Mesenchymal stem cell (in vitro differentiated cells and primary cell): ENCODE data around the gene ARHGAP15.

Experiments
- DNase-seq: peaks from one replicate; pipeline ENCODE4 v3.0.0-alpha.2; 2013
- H2AFZ ChIP-seq: one replicate; pipeline ENCODE4 v1.6.1; 2013; ENCODE audit warnings: low read depth, mild to moderate bottlenecking, control low read depth, inconsistent platforms, low read length, moderate library complexity
- H2AK5ac ChIP-seq: 2 replicates; pipeline ENCODE4 v1.6.1; 2013; ENCODE audit warnings: low read length, moderate library complexity, mild to moderate bottlenecking, inconsistent platforms; ENCODE audit not compliant: severe bottlenecking
- H2BK120ac ChIP-seq: one replicate; pipeline ENCODE4 v1.6.1; 2013; ENCODE audit warnings: low read depth, mild to moderate bottlenecking, inconsistent platforms, low read length, moderate library complexity
- H2BK12ac ChIP-seq, 2 experiments: one replicate each; pipeline ENCODE4 v1.6.1; 2013; ENCODE audit warnings: inconsistent platforms in 2 of 2, low read length in 2 of 2, mild to moderate bottlenecking in 2 of 2, moderate library complexity in 2 of 2, control low read depth in 1 of 2
- H2BK15ac ChIP-seq: one replicate; pipeline ENCODE4 v1.6.1; 2013; ENCODE audit warnings: mild to moderate bottlenecking, low read depth, inconsistent platforms; ENCODE audit not compliant: poor library complexity, severe bottlenecking
- H2BK5ac ChIP-seq: 2 replicates; pipeline ENCODE4 v1.6.1; 2013; ENCODE audit warnings: low read depth, mild to moderate bottlenecking, low read length, control low read depth, inconsistent platforms; ENCODE audit not compliant: poor library complexity, severe bottlenecking
- H3K14ac ChIP-seq, 2 experiments: one replicate each; pipeline ENCODE4 v1.6.1; 2013; ENCODE audit warnings: inconsistent platforms in 2 of 2, low read length in 2 of 2, control low read depth in 1 of 2, mild to moderate bottlenecking in 1 of 2, moderate library complexity in 1 of 2
- H3K18ac ChIP-seq, 2 experiments: one replicate each; pipeline ENCODE4 v1.6.1; 2013; ENCODE audit warnings: inconsistent platforms in 2 of 2, low read length in 2 of 2, control low read depth in 1 of 2, low read depth in 1 of 2, mild to moderate bottlenecking in 1 of 2
- H3K23ac ChIP-seq, 2 experiments: one replicate each; pipeline ENCODE4 v1.6.1; 2013; ENCODE audit warnings: inconsistent platforms in 2 of 2, low read length in 2 of 2, mild to moderate bottlenecking in 2 of 2, moderate library complexity in 2 of 2, control low read depth in 1 of 2
- H3K27ac ChIP-seq: 2 replicates; pipeline ENCODE4 v1.5.1; 2013; ENCODE audit warnings: mild to moderate bottlenecking, moderate library complexity, low read length, control low read depth, inconsistent platforms; ENCODE audit not compliant: poor library complexity, severe bottlenecking
- H3K27me3 ChIP-seq, 2 experiments: 2 replicates each; pipeline versions ENCODE4 v1.6.1 to v1.7.0; 2013; ENCODE audit warnings: low read length in 2 of 2, mild to moderate bottlenecking in 2 of 2, moderate library complexity in 2 of 2, control low read depth in 1 of 2, inconsistent platforms in 1 of 2; ENCODE audit not compliant: control insufficient read depth in 1 of 2, insufficient read depth in 1 of 2
- H3K36me3 ChIP-seq, 2 experiments: 2 replicates each; pipeline versions ENCODE4 v1.6.1 to v1.7.0; 2013; ENCODE audit warnings: low read length in 2 of 2, control low read depth in 1 of 2, inconsistent platforms in 1 of 2, low read depth in 1 of 2, mild to moderate bottlenecking in 1 of 2; ENCODE audit not compliant: insufficient read depth in 2 of 2, control insufficient read depth in 1 of 2
- H3K4ac ChIP-seq, 2 experiments: one replicate each; pipeline ENCODE4 v1.6.1; 2013; ENCODE audit warnings: inconsistent platforms in 2 of 2, low read length in 2 of 2, mild to moderate bottlenecking in 2 of 2, moderate library complexity in 2 of 2, control low read depth in 1 of 2, low read depth in 1 of 2
- H3K4me1 ChIP-seq: 2 replicates; pipeline ENCODE4 v1.6.1; 2013; ENCODE audit warnings: low read depth, low read length, control low read depth; ENCODE audit not compliant: control insufficient read depth, insufficient read depth
- H3K4me2 ChIP-seq: 2 replicates; pipeline ENCODE4 v1.6.1; 2013; ENCODE audit warnings: low read length, mild to moderate bottlenecking, inconsistent platforms; ENCODE audit not compliant: poor library complexity, severe bottlenecking
- H3K4me3 ChIP-seq, 2 experiments: 2 replicates each; pipeline versions ENCODE4 v1.5.1 to v1.7.0; 2013; ENCODE audit warnings: low read length in 2 of 2, mild to moderate bottlenecking in 2 of 2, control low read depth in 1 of 2, low read depth in 1 of 2; ENCODE audit not compliant: insufficient read depth in 1 of 2
- H3K79me1 ChIP-seq: replicated peaks from 2 replicates; pipeline ENCODE4 v1.6.1; 2013; ENCODE audit warnings: mild to moderate bottlenecking, control low read depth, low read length, inconsistent platforms; ENCODE audit not compliant: poor library complexity, severe bottlenecking
- H3K9ac ChIP-seq: 2 replicates; pipeline ENCODE4 v1.7.0; 2013; ENCODE audit warnings: mild to moderate bottlenecking, low read length, moderate library complexity
- H3K9me3 ChIP-seq: 2 replicates; pipeline ENCODE4 v1.7.0; 2013; ENCODE audit warnings: mild to moderate bottlenecking, low read length; ENCODE audit not compliant: control insufficient read depth
- H4K8ac ChIP-seq: one replicate; pipeline ENCODE4 v1.6.1; 2013; ENCODE audit warnings: inconsistent platforms, mild to moderate bottlenecking, low read length, moderate library complexity
- H4K91ac ChIP-seq: one replicate; pipeline ENCODE4 v1.6.1; 2013; ENCODE audit warnings: mild to moderate bottlenecking, low read length, inconsistent platforms
- WGBS: methylation state at CpG from one replicate; pipeline ENCODE4 v1.1.7; 2013; ENCODE audit warnings: mixed read lengths; 5-methylcytosine and 5-hydroxymethylcytosine counted together

Gene ARHGAP15

DNA sequence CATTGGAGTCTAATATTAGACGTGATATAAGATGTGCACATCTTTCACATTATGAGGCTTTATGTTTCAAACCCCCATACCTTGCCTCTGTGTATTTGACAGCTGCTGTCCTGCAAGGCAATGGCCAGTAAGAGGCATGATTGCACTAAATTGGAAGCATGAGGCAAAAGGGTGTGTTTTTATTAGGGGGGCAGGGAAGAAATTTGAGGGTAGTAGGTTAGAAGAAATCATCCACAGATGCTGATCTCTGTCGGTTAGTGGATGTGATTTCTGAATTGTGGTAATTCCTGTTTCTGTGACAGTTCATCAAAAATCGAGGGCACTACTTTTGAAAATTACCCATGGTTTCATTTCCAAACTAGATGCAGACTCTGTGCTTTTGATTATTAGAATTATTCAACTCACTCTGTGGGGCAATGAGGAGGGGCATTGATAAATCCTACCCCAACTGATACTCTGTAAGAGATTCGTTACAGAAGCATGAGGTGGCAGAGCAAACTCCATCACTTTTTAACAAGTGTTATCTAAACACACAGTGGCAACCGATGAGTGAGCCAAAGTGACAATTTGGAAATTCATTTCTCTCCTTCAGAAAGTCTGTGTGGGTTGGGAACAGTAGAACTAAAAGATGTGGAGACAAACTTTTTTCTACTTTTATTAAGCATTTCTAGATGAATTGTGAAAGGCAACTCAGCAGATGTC lies 453.0 kb downstream of the ARHGAP15 start:
- DNase-seq, result no peak
- H4K91ac ChIP-seq, result no peak overlapping the region
- H2AK5ac ChIP-seq, result no peak overlapping the region
- H3K4me2 ChIP-seq, result no peak overlapping the region
- no peak overlapping the region for H3K9ac ChIP-seq
- no peaks in the 10 kb centered on the region for H3K79me1 ChIP-seq
- H3K23ac ChIP-seq, result no peak overlapping the region
- H3K18ac ChIP-seq, result peak overlapping the region in 1 of 2 experiments; percentile 2
- H3K27me3 ChIP-seq, result no peaks in the 10 kb centered on the region
- H3K4me3 ChIP-seq, result no peak overlapping the region
- H3K4ac ChIP-seq, result no peak overlapping the region
- no peaks in the 10 kb centered on the region for H3K36me3 ChIP-seq
- H3K27ac ChIP-seq, result no peak overlapping the region
- no peaks in the 10 kb centered on the region for H3K4me1 ChIP-seq
- WGBS, result 79% methylated on average over 4 of the region's 5 CpGs
- H2AFZ ChIP-seq, result no peak overlapping the region
- no peak overlapping the region for H4K8ac ChIP-seq
- no peak overlapping the region for H3K14ac ChIP-seq
- H2BK15ac ChIP-seq, result no peak overlapping the region
- H3K9me3 ChIP-seq, result peaks cover 4% of the 10 kb centered on the region
- no peak overlapping the region for H2BK120ac ChIP-seq
- H2BK12ac ChIP-seq, result no peak overlapping the region
- H2BK5ac ChIP-seq, result no peak overlapping the region

DNA sequence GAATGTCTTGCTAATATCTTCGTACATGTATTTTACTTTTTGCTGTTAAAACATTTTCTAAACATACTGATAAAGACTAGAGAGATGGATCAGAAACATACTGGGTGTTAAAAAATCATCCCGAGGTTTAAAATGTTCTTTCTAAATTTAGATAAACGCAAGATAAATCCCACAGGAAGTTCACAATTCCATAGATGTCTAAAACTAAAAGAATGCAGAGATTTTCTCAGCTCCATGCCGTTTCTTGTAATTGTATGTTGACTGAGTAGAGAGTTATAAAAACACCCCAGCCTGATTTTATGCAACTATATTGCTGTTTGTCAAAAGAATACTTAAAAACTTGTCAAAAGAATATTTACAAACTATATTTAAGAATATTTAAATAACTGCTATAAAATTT lies 455.7 kb downstream of the ARHGAP15 start:
- Histone ChIP-seq H3K4me1 (no peaks in the 10 kb centered on the region), H3K9me3 (peaks cover 4% of the 10 kb centered on the region), H3K14ac (no peak overlapping the region), H4K8ac (no peak overlapping the region), H2BK120ac (no peak overlapping the region), H2BK15ac (no peak overlapping the region), H2BK12ac (no peak overlapping the region), H3K36me3 (no peaks in the 10 kb centered on the region), H2AFZ (no peak overlapping the region), H3K4me2 (no peak overlapping the region), H3K9ac (no peak overlapping the region), H3K18ac (no peak overlapping the region), H3K27ac (no peak overlapping the region), H3K79me1 (no peaks in the 10 kb centered on the region), H3K27me3 (no peaks in the 10 kb centered on the region), H3K4ac (no peak overlapping the region), H4K91ac (no peak overlapping the region), H3K23ac (no peak overlapping the region), H3K4me3 (no peak overlapping the region), H2AK5ac (no peak overlapping the region), H2BK5ac (no peak overlapping the region)
- DNase-seq, result no peak
- WGBS, result no CpG with 5 or more reads among the region's 4 CpGs

DNA sequence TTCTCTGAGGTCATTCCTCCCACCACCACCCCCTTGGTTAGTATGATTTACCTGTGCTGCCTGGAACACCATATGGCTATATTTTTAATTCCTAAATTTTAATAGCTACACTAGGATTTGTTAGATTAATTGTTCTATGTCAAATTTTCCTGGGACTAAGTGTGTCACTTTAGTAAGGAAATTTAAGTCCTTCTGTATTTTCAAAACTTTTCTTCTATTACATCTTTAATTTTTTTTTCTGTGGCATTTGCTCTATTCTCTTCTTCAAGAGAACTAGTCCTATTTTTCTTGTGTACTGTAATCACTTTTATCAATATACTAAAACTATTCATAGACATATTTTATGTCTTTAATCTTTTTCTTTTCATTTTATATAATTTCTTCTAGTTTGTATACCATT lies 456.9 kb downstream of the ARHGAP15 start:
- no peaks in the 10 kb centered on the region for H3K79me1 ChIP-seq
- H3K23ac ChIP-seq, result no peak overlapping the region
- H4K91ac ChIP-seq, result no peak overlapping the region
- no peaks in the 10 kb centered on the region for H3K4me1 ChIP-seq
- no peak overlapping the region for H2AFZ ChIP-seq
- no peak overlapping the region for H3K27ac ChIP-seq
- H4K8ac ChIP-seq, result no peak overlapping the region
- no peak overlapping the region for H2BK15ac ChIP-seq
- no peak overlapping the region for H2AK5ac ChIP-seq
- H3K9ac ChIP-seq, result no peak overlapping the region
- no peak overlapping the region for H3K4me2 ChIP-seq
- H3K36me3 ChIP-seq, result no peaks in the 10 kb centered on the region
- H3K14ac ChIP-seq, result no peak overlapping the region
- no peak overlapping the region for H3K4ac ChIP-seq
- peaks cover 4% of the 10 kb centered on the region for H3K9me3 ChIP-seq
- no peak overlapping the region for H3K4me3 ChIP-seq
- no peaks in the 10 kb centered on the region for H3K27me3 ChIP-seq
- no peak for DNase-seq
- H2BK5ac ChIP-seq, result no peak overlapping the region
- H2BK12ac ChIP-seq, result no peak overlapping the region
- H2BK120ac ChIP-seq, result no peak overlapping the region
- no peak overlapping the region for H3K18ac ChIP-seq

DNA sequence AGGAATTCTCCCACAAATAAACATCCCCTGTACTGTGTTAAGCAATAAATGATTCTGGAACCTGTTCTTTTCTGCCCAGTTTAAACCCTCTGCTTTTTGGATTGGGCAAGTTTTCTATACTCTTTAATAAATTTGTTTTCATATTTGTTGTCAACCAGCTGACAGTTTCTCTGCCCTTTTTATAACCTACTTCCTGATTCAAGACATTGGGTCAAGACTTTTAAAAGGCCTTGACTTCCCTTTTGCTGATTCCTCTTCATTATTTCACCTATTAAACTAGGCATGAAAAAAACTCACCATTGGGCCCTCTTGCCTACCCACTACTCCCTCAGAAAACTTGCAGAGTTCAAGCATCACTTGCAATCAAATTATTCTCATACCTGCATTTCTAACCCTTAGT lies 459.5 kb downstream of the ARHGAP15 start:
- no peak overlapping the region for H2BK120ac ChIP-seq
- no peak overlapping the region for H4K8ac ChIP-seq
- no peak overlapping the region for H3K23ac ChIP-seq
- no peak overlapping the region for H2BK12ac ChIP-seq
- no peak overlapping the region for H2BK15ac ChIP-seq
- H3K9ac ChIP-seq, result no peak overlapping the region
- no peak overlapping the region for H3K27ac ChIP-seq
- no peak overlapping the region for H3K4me2 ChIP-seq
- no peak overlapping the region for H4K91ac ChIP-seq
- no peak for DNase-seq
- H3K4me3 ChIP-seq, result no peak overlapping the region
- no peak overlapping the region for H2AK5ac ChIP-seq
- no peaks in the 10 kb centered on the region for H3K27me3 ChIP-seq
- no peaks in the 10 kb centered on the region for H3K79me1 ChIP-seq
- no peak overlapping the region for H2BK5ac ChIP-seq
- no peak overlapping the region for H3K14ac ChIP-seq
- no peak overlapping the region for H3K4ac ChIP-seq
- no peak overlapping the region for H3K18ac ChIP-seq
- H2AFZ ChIP-seq, result no peak overlapping the region
- H3K4me1 ChIP-seq, result no peaks in the 10 kb centered on the region
- H3K9me3 ChIP-seq, result peaks cover 4% of the 10 kb centered on the region
- no peaks in the 10 kb centered on the region for H3K36me3 ChIP-seq
